Astrocyte (in vitro differentiated cells and primary cell): Measurements from ENCODE around the gene HMG20A.

Experiments used
- CTCF ChIP-seq: IDR thresholded peaks from 2 replicates; pipeline ENCODE4 v1.5.1; 2011; ENCODE audit warnings: low read depth, mild to moderate bottlenecking, inconsistent platforms, low read length, moderate library complexity; ENCODE audit not compliant: insufficient read depth
- EZH2 ChIP-seq: IDR thresholded peaks from 2 replicates; pipeline ENCODE4 v1.6.1; 2012; ENCODE audit warnings: mild to moderate bottlenecking, low read length, inconsistent platforms; ENCODE audit not compliant: insufficient read depth

GRCh38 chr15:77508541-77509243, 88.0 kb downstream of the HMG20A start:
- TF ChIP-seq CTCF (no peak), EZH2 (no peak)
